HCT116 (cell line): Measurements from ENCODE around the gene CDCP1. TPM values are rescaled to one million over a fixed set of nuclear protein-coding genes. Genes with fewer than 3 reads are reported as not detected.
"Not testable (repeated sequence)": the region's sequence is repeated elsewhere in the genome, so short reads cannot be mapped to it uniquely, and the experiment has no call there.

ENCODE experiments used
- ATAC-seq: fragments of 200-7000 bp; cut with Tn5 transposase; 2 replicates; pipeline ENCODE4 v1.9.1; 2020; ENCODE audit warnings: mild to moderate bottlenecking, moderate library complexity
- BruUV-seq: library from RNA; stranded (reverse); fragments of 400-500 nt; replicated peaks from 2 replicates; lab custom pipeline; 2021; lab: Mats Ljungman, UMichigan
- CTCF ChIA-PET: fragments of 300-600 bp; sonication (Branson Sonifier 250); formaldehyde crosslinking; loops from one replicate; lab custom pipeline; 2021; ENCODE audit warnings: antibody characterized with exemption; lab: Charles Lee
- POLR2A ChIA-PET: fragments of 300-600, 350-600 bp; sonication (Branson Sonifier 250); formaldehyde crosslinking; loops from one replicate; lab custom pipeline; 2021; ENCODE audit warnings: antibody characterized with exemption; lab: Charles Lee
- RAD21 ChIA-PET, 2 experiments: fragments of 300-600 bp; sonication (Branson Sonifier 250); formaldehyde crosslinking; loops; one replicate each; lab custom pipeline; 2023; ENCODE audit warnings: low total read pairs in 2 of 2; ENCODE audit not compliant: uncharacterized antibody in 2 of 2, unreplicated experiment in 2 of 2, low non-redundant PET in 1 of 2; lab: Charles Lee
- DNase-seq: peaks from one replicate; pipeline ENCODE4 v3.0.0-alpha.2; 2010; ENCODE audit warnings: low read depth, low spot score
- H2AFZ ChIP-seq: fragments of 200-600 bp; shearing (Covaris generic), sonication (generic); 2 replicates; pipeline ENCODE4 v1.6.1; 2017; ENCODE audit warnings: low read depth, mixed run types, mixed read lengths, antibody characterized with exemption, low read length; ENCODE audit not compliant: poor library complexity, severe bottlenecking
- H3K27ac ChIP-seq: 2 replicates; pipeline ENCODE4 v1.5.1; 2012; ENCODE audit warnings: low read depth, low read length
- H3K27me3 ChIP-seq: fragments of 200-600 bp; sonication (generic); 2 replicates; pipeline ENCODE4 v1.6.1; 2016; ENCODE audit warnings: mixed run types, low read length, mixed read lengths; ENCODE audit not compliant: insufficient read depth
- H3K36me3 ChIP-seq, 2 experiments: fragments of 200-500 bp in 1 of 2; fragments of 200-600 bp in 1 of 2; sonication (Bioruptor generic) in 1 of 2; sonication (generic) in 1 of 2; 2 replicates each; pipeline versions ENCODE4 v1.5.1 to v1.6.1; 2014 to 2016; ENCODE audit warnings: low read length in 2 of 2, inconsistent platforms in 1 of 2, mixed read lengths in 1 of 2, mixed run types in 1 of 2; ENCODE audit not compliant: insufficient read depth in 2 of 2, control insufficient read depth in 1 of 2
- H3K4me1 ChIP-seq, 2 experiments: fragments of 200-600 bp in 1 of 2; sonication (generic) in 1 of 2; 2 replicates each; pipeline versions ENCODE4 v1.5.1 to v1.6.1; 2012 to 2017; ENCODE audit warnings: low read length in 2 of 2, inconsistent platforms in 1 of 2, mild to moderate bottlenecking in 1 of 2, mixed read lengths in 1 of 2, mixed run types in 1 of 2, moderate library complexity in 1 of 2; ENCODE audit not compliant: insufficient read depth in 2 of 2, control insufficient read depth in 1 of 2
- H3K4me2 ChIP-seq: fragments of 200-600 bp; sonication (generic); 2 replicates; pipeline ENCODE4 v1.6.1; 2017; ENCODE audit warnings: mixed run types, low read length, mixed read lengths
- H3K4me3 ChIP-seq, 2 experiments: fragments of 200-600 bp in 1 of 2; sonication (generic) in 1 of 2; replicated peaks in 1 of 2; 2 replicates each; pipeline ENCODE4 v1.5.1; 2011 to 2016; ENCODE audit warnings: low read length in 2 of 2, control low read depth in 1 of 2, low read depth in 1 of 2, mild to moderate bottlenecking in 1 of 2, mixed read lengths in 1 of 2, mixed run types in 1 of 2
- H3K79me2 ChIP-seq: fragments of 200-600 bp; sonication (generic); 2 replicates; pipeline ENCODE4 v1.6.1; 2017; ENCODE audit warnings: mild to moderate bottlenecking, mixed run types, low read length, moderate library complexity, mixed read lengths; ENCODE audit not compliant: insufficient read depth
- H3K9ac ChIP-seq: fragments of 200-600 bp; sonication (generic); 2 replicates; pipeline ENCODE4 v1.6.1; 2016; ENCODE audit warnings: low read length, mixed read lengths
- H3K9me2 ChIP-seq: fragments of 200-600 bp; sonication (generic), shearing (Covaris generic); 2 replicates; pipeline ENCODE4 v1.6.1; 2017; ENCODE audit warnings: mixed run types, mild to moderate bottlenecking, moderate library complexity; ENCODE audit not compliant: insufficient read depth
- H3K9me3 ChIP-seq, 2 experiments: fragments of 200-500 bp in 1 of 2; fragments of 200-600 bp in 1 of 2; sonication (Bioruptor generic) in 1 of 2; sonication (generic) in 1 of 2; 2 replicates each; pipeline ENCODE4 v1.6.1; 2014 to 2017; ENCODE audit warnings: low read length in 2 of 2, mixed read lengths in 2 of 2, inconsistent platforms in 1 of 2, low read depth in 1 of 2, mild to moderate bottlenecking in 1 of 2, mixed run types in 1 of 2, moderate library complexity in 1 of 2; ENCODE audit not compliant: control insufficient read depth in 1 of 2, insufficient read depth in 1 of 2
- H4K20me1 ChIP-seq: fragments of 200-600 bp; sonication (generic), shearing (Covaris generic); 2 replicates; pipeline ENCODE4 v1.6.1; 2017; ENCODE audit warnings: mixed run types, mild to moderate bottlenecking, moderate library complexity; ENCODE audit not compliant: insufficient read depth
- JUND ChIP-seq: IDR thresholded peaks from 2 replicates; pipeline ENCODE4 v1.6.1; 2012
- YY1 ChIP-seq: IDR thresholded peaks from 2 replicates; pipeline ENCODE4 v1.6.1; 2011; ENCODE audit warnings: low read length, low read depth, moderate library complexity, mild to moderate bottlenecking; ENCODE audit not compliant: insufficient replicate concordance; ENCODE audit errors: extremely low read depth
- intact Hi-C: fragments of 100-400 bp; cut with micrococcal nuclease; formaldehyde crosslinking; loops from 2 replicates; pipeline ENCODE4 v1.10.0; 2022
- total RNA-seq: library from RNA; stranded (reverse); gene quantifications from one replicate; pipeline ENCODE4 v1.2.1, GENCODE V29; 2021; ENCODE audit not compliant: unreplicated experiment

Gene CDCP1
- total RNA-seq, 1 experiment from 2014 or later, result 196 TPM

GRCh38 chr3:45143673-45144671, 2.2 kb downstream of the CDCP1 start:
- Histone ChIP-seq H3K36me3 (peaks cover 0 to 25% of the 10 kb centered on the region in 2 experiments; a peak in 2 of 4 replicates), H3K9me3 (no peaks in the 10 kb centered on the region), H3K9me2 (no peaks in the 10 kb centered on the region), H2AFZ (no peak overlapping the region), H3K9ac (peak overlapping the region; percentile 99), H3K79me2 (peaks cover 79% of the 10 kb centered on the region), H3K27me3 (no peaks in the 10 kb centered on the region), H3K4me3 (peak overlapping the region; percentile 86 to 97), H4K20me1 (peaks cover 10% of the 10 kb centered on the region; the same call in 1 of the 2 replicates), H3K4me1 (peaks cover 49 to 70% of the 10 kb centered on the region in 2 experiments), H3K27ac (peak overlapping the region; percentile 33), H3K4me2 (peak overlapping the region; percentile 88)
- no TSS peak for BruUV-seq
- ATAC-seq, result no peak
- intact Hi-C loops, result no loop called here
- ChIA-PET CTCF (no interaction called here), POLR2A (interaction anchor here (0.6 to 3.1 kb wide), 8 partner anchors 9 to 620 kb away, joined by 3 to 21 read pairs (median 4); no protein-coding TSS in a partner anchor), RAD21 (interaction anchor here in 1 of 2 experiments (0.6 kb wide), 1 partner anchor 10 kb away, joined by 9 read pairs; no protein-coding TSS in a partner anchor)
- DNase-seq, result no peak
- TF ChIP-seq YY1 (peak; percentile 51), JUND (no peak)

- CTCF ChIA-PET, result interaction anchor here (0.9 to 3.3 kb wide), 2 partner anchors 17 to 70 kb away, joined by 3 to 17 read pairs; no protein-coding TSS in a partner anchor
- intact Hi-C loops, result not testable (repeated sequence)
- POLR2A ChIA-PET, result interaction anchor here (0.9 to 4.0 kb wide), 5 partner anchors 9 to 64 kb away, joined by 3 to 31 read pairs (median 3); no protein-coding TSS in a partner anchor
Observed at GRCh38 chr3:45140770-45141155, 5.4 kb downstream of the CDCP1 start.

More at GRCh38 chr3:45140770-45141155, 5.4 kb downstream of the CDCP1 start:
- H2AFZ ChIP-seq, ATAC-seq, H3K9me3 ChIP-seq, H3K4me3 ChIP-seq, H3K27me3 ChIP-seq, BruUV-seq, RAD21 ChIA-PET, H3K9me2 ChIP-seq, DNase-seq: not testable (repeated sequence)
- peak overlapping the region; percentile 69 for H3K27ac ChIP-seq
- H3K4me1 ChIP-seq, result peaks cover 77 to 90% of the 10 kb centered on the region in 2 experiments
- peaks cover 100% of the 10 kb centered on the region for H3K79me2 ChIP-seq
- H3K36me3 ChIP-seq, result peaks cover 0 to 28% of the 10 kb centered on the region in 2 experiments; a peak in 2 of 4 replicates
- peak overlapping the region; percentile 88 for H3K4me2 ChIP-seq
- H3K9ac ChIP-seq, result peak overlapping the region; percentile 51
- peaks cover 14% of the 10 kb centered on the region; the same call in 1 of the 2 replicates for H4K20me1 ChIP-seq
